Muscle layer of duodenum (tissue), 2 donors: ENCODE results near the gene MSANTD7.
"Not testable (repeated sequence)": the region's sequence is repeated elsewhere in the genome, so short reads cannot be mapped to it uniquely, and the experiment has no call there.

Experiments
- H3K27ac ChIP-seq: one replicate; pipeline ENCODE4 v1.7.0; 2013; ENCODE audit warnings: mild to moderate bottlenecking, low read length
- H3K27me3 ChIP-seq: one replicate; pipeline ENCODE4 v1.7.0; 2013; ENCODE audit warnings: low read depth, mild to moderate bottlenecking, control low read depth, low read length
- H3K36me3 ChIP-seq, 2 donors: one replicate each; pipeline ENCODE4 v1.7.0; 2013; ENCODE audit warnings: low read length in 2 of 2, control low read depth in 1 of 2, mild to moderate bottlenecking in 1 of 2; ENCODE audit not compliant: insufficient read depth in 2 of 2, control insufficient read depth in 1 of 2
- H3K4me1 ChIP-seq, 2 donors: one replicate each; pipeline ENCODE4 v1.7.0; 2013; ENCODE audit warnings: low read length in 2 of 2, mild to moderate bottlenecking in 2 of 2, control low read depth in 1 of 2, moderate library complexity in 1 of 2; ENCODE audit not compliant: insufficient read depth in 2 of 2, control insufficient read depth in 1 of 2
- H3K4me3 ChIP-seq, 2 donors: one replicate each; pipeline ENCODE4 v1.7.0; 2013; ENCODE audit warnings: low read length in 2 of 2, low read depth in 1 of 2, mild to moderate bottlenecking in 1 of 2
- H3K9me3 ChIP-seq, 2 donors: one replicate each; pipeline ENCODE4 v1.7.0; 2013; ENCODE audit warnings: low read length in 2 of 2, control low read depth in 1 of 2, mild to moderate bottlenecking in 1 of 2; ENCODE audit not compliant: control insufficient read depth in 1 of 2
- donor health status: healthy.

Gene MSANTD7

GRCh38 chr10:14837757-14838581 lies at the start of gene MSANTD7, which contains the start of the genes CDNF and HSPA14:
TSS of gene MSANTD7 (plus strand) at chr10:14838306. CDS start at chr10:14842285, 3,979 bp downstream.
TSS of gene CDNF (minus strand) at chr10:14838037. CDS start at chr10:14837946, 91 bp downstream.
TSS of gene HSPA14 (plus strand) at chr10:14838306. CDS start at chr10:14838403, 97 bp downstream.
- no peaks in the 10 kb centered on the region for H3K27me3 ChIP-seq
- H3K36me3 ChIP-seq: peaks cover 17 to 30% of the 10 kb centered on the region in 2 donors
- H3K4me1 ChIP-seq: peaks cover 0 to 14% of the 10 kb centered on the region in 2 donors
- H3K27ac ChIP-seq: peak within 1 kb of the TSS; percentile 91
- no peaks in the 10 kb centered on the region for H3K9me3 ChIP-seq
- H3K4me3 ChIP-seq: peak within 1 kb of the TSS; percentile 70 to 96

DNA sequence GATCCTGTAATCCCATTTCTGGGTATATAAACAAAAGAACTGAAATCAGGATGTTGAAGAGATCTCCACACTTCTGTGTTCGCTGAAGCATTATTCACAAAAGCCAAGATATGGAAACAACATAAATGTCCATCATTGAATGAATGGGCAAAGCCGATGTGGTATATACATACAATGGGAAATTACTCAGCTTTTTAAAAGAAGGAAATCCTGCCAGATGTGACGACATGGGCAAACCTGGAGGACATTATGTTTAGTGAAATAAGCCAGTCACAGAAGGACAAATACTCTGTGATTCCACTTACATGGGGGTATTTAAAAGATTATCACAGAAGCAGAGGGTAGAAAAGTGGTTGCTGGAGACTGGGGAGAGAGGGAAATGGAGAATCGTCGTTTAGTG lies 39.5 kb upstream of the MSANTD7 start:
- no peak overlapping the region for H3K27ac ChIP-seq
- H3K9me3 ChIP-seq: no peaks in the 10 kb centered on the region
- no peaks in the 10 kb centered on the region for H3K4me1 ChIP-seq

DNA sequence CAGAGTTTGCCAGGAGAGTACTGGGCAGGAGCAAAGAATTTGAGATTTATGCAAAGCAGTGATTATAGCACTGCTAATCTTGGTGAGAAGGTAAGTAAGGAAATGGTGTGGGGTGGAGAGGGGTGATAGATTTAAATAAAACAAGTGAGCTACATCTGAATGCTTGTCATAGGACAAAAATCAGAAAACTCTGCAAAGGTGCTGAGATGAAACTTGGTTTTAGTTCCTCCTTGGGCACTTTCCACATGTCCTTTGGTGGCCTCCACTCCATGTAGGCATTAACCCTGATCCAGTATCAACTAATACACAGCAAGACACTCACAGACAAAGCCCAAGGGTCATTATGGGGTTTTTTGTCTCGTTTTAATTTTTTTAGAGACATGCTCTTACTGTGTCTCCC lies 37.7 kb upstream of the MSANTD7 start:
- Histone ChIP-seq H3K4me3 (no peak overlapping the region), H3K9me3 (no peaks in the 10 kb centered on the region), H3K4me1 (no peaks in the 10 kb centered on the region), H3K27me3 (no peaks in the 10 kb centered on the region), H3K36me3 (no peaks in the 10 kb centered on the region), H3K27ac (no peak overlapping the region)

More for the DNA sequence above, 39.5 kb upstream of the MSANTD7 start:
- no peaks in the 10 kb centered on the region for H3K27me3 ChIP-seq
- H3K4me3 ChIP-seq: no peak overlapping the region
- no peaks in the 10 kb centered on the region for H3K36me3 ChIP-seq

GRCh38 chr10:14801723-14802122 lies 36.4 kb upstream of the MSANTD7 start:
- no peaks in the 10 kb centered on the region for H3K36me3 ChIP-seq
- H3K9me3 ChIP-seq: no peaks in the 10 kb centered on the region
- H3K4me3 ChIP-seq: no peak overlapping the region
- no peak overlapping the region for H3K27ac ChIP-seq
- H3K4me1 ChIP-seq: no peaks in the 10 kb centered on the region
- no peaks in the 10 kb centered on the region for H3K27me3 ChIP-seq

GRCh38 chr10:14803827-14804226 lies 34.3 kb upstream of the MSANTD7 start:
- no peaks in the 10 kb centered on the region for H3K4me1 ChIP-seq
- no peaks in the 10 kb centered on the region for H3K9me3 ChIP-seq
- no peaks in the 10 kb centered on the region for H3K27me3 ChIP-seq
- no peak overlapping the region for H3K4me3 ChIP-seq
- H3K36me3 ChIP-seq: no peaks in the 10 kb centered on the region
- H3K27ac ChIP-seq: no peak overlapping the region

DNA sequence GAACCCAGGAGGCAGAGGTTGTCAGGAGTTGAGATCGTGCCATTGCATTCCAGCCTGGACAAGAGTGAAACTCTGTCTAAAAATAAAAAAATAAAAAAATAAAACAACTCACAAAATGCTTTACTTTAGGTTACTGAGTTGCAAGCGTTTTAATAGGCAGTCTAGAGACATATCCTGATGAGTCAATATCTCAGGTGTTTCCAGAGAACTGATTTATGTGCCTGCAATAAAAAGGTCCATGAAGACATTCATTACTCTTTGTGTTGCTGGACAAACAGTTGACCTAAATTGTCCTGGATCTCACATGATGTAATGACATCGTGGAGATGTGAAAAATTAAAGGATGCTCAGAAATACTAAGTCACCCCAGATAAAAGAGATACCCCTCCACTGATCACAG lies 31.8 kb upstream of the MSANTD7 start:
- H3K9me3 ChIP-seq: no peaks in the 10 kb centered on the region
- H3K4me3 ChIP-seq: no peak overlapping the region
- no peaks in the 10 kb centered on the region for H3K36me3 ChIP-seq
- no peak overlapping the region for H3K27ac ChIP-seq
- no peaks in the 10 kb centered on the region for H3K27me3 ChIP-seq
- no peaks in the 10 kb centered on the region for H3K4me1 ChIP-seq

DNA sequence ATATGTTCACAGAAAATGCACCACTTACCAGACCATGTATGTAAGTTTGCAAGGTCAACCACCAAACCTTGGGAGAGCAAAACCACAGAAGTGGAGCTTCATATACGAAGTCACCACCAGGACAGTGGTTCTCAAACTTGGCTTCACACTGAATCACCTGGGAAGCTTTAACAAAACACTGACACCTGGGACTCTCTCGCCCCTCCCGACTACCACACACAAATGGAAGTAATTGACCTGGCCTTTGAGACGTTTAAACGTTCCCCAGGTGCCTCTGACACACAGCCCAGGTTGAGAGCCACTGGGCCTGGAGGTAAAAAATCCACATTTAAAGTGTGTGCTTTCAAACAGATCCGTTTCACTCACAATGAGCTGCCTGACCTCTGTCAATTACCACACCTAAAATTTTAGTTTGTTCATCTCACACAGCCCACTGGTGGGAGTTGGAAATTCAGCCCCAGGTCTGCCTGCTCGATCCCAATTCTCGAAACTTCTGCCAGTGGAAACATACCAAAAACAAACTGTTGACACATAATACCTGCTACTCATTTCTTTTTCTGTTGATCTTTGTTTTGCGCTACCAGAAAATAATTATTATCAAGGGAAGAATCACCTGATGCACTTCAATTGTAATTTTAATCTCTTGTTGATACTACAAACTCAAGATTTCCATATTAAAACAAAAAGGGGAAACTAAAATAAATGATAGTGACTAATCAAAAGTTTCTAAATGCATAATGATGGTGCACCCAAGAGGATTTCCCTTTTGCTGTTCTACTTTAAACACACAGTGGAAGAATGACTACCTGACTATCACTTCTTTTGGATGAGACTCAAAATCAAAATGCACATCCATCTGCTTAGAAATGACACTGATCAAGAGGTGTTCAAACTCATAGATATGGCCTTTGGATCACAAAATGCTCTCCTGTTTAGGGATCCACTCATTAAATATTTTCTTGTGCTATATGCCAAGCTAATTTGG lies 26.8 kb upstream of the MSANTD7 start:
- no peaks in the 10 kb centered on the region for H3K27me3 ChIP-seq
- H3K9me3 ChIP-seq: no peaks in the 10 kb centered on the region
- H3K4me3 ChIP-seq: no peak overlapping the region
- H3K36me3 ChIP-seq: no peaks in the 10 kb centered on the region
- H3K4me1 ChIP-seq: no peaks in the 10 kb centered on the region
- no peak overlapping the region for H3K27ac ChIP-seq

DNA sequence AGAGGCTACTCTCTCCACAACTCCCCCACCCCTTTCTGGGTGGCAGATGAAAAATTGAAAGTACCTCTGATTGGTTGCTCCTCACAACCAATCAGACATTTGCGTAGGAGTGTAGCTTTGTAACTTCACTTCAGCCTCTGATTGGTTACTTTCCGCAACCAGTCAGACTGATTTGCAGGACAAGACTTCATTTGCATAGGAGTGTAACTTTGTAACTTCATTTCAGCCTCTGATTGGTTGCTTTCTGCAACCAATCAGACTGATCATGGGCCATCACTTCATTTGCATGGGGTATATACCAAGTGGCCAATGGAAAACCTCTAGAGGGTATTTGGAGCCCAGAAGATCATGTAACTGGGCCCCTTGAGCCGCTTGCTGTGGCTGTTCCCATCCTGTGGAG lies 25.8 kb upstream of the MSANTD7 start:
- Histone ChIP-seq H3K27ac (no peak overlapping the region), H3K36me3 (no peaks in the 10 kb centered on the region), H3K9me3 (no peaks in the 10 kb centered on the region), H3K4me3 (no peak overlapping the region), H3K27me3 (no peaks in the 10 kb centered on the region), H3K4me1 (no peaks in the 10 kb centered on the region)

DNA sequence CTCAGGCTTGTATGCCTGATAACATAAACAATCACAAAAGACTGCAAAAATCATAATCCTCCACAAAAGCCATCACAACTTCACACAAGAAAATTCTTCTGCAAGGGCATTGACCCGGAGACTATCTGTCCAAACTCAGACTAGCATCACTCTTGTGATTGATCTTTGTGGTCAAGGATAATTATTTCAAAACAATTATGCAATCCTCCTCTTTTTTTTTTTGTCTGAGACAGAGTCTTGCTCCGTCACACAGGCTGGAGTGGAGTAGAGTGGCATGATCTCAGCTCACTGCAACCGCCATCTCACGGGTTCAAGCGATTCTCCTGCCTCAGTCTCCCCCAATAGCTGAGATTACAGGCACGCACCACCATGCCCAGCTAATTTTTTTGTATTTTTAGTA lies 22.4 kb upstream of the MSANTD7 start:
- Histone ChIP-seq H3K27ac (no peak overlapping the region), H3K36me3 (no peaks in the 10 kb centered on the region), H3K4me1 (no peaks in the 10 kb centered on the region), H3K27me3 (no peaks in the 10 kb centered on the region), H3K4me3 (no peak overlapping the region), H3K9me3 (no peaks in the 10 kb centered on the region)

DNA sequence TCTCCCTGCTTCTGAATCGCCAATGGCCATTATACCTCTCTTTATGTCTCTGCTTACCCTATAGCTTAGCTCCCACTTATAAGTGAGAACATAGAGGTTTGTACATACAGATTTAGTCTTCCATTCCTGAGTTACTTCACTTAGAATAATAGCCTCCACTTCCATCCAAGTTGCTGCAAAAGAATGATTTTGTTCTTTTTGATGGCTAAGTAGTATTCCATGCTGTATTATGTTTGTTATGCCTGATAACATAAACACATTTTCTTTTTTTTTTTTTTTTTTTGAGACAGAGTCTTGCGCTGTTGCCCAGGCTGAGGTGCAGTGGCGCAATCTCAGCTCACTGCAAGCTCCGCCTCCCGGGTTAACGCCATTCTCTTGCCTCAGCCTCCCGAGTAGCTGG lies 21.4 kb upstream of the MSANTD7 start:
- not testable (repeated sequence) for H3K9me3 ChIP-seq, H3K36me3 ChIP-seq, H3K27me3 ChIP-seq, H3K4me3 ChIP-seq, H3K4me1 ChIP-seq, H3K27ac ChIP-seq
